ENCODE measurements around the gene BMERB1.
"Not testable (repeated sequence)": the region's sequence is repeated elsewhere in the genome, so short reads cannot be mapped to it uniquely, and the experiment has no call there.

Gene BMERB1

DNA sequence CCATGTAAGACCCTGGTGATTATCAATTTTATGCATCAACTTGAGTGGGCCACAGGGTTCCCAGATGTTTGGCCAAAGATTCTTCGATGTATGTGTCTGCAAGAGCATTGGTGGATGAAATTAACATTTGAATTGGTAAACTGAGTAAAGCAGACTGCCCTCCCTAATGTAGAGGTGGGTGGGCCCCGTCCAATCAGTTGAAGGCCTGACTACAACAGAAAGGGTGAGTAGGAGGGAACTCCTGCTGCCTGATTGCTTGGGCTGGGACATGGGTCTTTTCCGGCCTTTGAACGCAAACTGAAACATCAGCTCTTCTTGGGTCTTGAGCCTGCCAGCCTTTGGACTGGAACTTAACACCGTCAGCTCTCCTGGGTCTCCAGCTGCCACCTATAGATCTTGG, 90.6 kb downstream of the BMERB1 start:
- no peak for DNase-seq

DNA sequence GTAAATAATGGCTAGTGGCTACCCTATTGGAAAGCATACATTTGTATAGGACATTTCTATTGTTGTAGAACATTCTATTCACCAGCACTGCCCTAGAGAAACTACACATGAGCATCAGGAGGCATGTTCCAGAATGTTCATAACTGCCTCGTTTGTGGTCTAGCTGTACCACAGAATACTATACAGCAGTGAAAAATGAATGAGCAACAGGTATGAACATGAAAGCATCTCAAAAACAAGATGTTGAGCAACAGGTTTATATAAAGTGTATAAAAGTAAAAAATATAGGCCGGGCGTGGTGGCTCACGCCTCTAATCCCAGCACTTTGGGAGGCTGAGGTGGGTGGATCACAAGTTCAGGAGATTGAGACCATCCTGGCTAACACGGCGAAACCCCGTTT, 91.7 kb downstream of the BMERB1 start:
- no peak for DNase-seq

DNA sequence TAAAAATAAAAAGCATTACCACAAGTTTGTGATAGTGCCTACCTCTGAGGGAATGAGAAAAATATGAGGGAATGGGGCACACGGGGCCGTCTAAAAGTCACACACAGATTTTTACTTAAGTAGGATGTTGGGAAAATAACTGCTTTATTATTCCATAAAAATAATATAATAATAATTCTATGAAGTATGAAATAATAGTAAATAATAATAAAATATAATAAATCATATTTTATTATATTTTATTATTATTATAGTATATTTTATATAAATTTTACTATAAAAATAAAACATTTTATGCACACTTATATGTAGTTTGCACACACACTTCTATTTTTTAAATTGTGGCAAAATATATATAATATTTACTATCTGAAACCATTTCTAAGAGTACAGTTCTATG, 92.3 kb downstream of the BMERB1 start:
- DNase-seq: no peak

DNA sequence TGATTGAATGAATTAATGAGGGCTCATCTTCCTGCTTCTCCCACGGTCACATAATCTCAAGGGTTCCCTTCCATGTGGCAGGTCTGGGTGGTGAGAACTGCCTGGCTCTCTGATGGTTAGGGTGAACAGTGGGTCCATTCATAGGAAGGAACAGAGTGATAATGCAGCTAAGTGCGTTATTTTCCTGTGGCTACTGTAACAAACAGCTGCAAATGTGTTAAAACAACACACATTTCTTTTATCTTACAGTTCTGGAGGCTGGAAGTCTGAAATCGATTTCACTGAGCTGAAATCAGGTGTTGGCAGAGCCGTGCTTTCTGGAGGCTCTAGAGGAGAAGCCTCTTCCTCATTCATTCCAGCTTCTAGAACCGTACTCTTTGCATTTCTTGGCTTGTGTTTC, 95.3 kb downstream of the BMERB1 start:
- no peak for DNase-seq

DNA sequence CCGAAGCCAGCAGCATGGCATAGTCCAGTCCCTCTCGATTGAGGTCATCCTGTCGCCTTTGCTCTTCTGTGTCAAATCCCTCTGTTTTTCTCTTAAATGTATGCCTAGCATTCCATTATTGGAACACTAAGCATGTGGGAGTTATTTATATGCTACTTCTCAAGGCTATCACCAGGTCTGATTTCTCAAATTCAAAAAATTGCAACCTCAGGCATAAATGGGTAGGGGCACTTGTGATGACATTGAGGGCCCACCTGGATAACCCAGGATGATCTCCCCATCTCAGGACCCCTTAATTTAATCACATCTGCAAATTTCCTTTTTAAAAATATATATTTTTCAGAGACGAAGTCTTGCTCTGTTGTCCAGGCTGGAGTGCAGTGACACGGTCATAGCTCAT, 95.7 kb downstream of the BMERB1 start:
- no peak for DNase-seq

DNA sequence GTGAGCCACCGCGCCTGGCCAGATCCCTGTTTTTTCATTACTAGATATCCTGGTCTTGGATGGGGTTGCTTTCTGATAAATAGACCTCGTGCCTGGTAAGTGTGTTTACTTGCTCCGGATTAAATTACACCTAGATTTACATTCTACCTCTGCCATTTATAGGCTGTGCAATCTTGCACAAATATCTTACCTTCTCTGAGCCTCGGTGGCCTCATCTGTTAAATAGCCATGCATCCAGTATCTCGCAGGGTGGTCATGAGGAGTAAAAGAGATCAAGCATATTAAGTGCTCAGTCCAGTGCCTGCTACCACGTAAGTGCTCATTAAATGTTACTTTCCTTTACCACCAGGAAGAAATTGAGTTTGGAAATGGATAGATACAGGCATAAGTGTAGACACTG, 98.4 kb downstream of the BMERB1 start:
- no peak for DNase-seq

DNA sequence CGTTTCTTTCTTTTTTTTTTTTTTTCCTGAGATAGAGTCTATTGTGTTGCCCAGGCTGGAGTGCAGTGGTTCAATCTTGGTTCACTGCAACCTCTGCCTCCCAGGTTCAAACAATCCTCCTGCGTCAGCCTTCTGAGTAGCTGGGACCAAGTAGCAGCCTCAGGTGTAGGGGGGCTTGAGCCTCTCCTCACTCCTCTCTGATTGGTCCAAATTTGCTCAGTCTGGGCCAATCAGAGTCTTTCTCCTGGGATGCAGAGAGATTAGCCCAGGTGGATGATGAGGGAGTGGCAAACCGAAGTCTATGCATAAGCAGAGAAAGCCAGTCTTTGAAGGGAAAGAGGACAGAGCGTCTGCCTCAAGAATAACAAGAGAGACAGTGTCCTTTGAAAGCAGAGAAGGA, 99.0 kb downstream of the BMERB1 start:
- no peak for DNase-seq

DNA sequence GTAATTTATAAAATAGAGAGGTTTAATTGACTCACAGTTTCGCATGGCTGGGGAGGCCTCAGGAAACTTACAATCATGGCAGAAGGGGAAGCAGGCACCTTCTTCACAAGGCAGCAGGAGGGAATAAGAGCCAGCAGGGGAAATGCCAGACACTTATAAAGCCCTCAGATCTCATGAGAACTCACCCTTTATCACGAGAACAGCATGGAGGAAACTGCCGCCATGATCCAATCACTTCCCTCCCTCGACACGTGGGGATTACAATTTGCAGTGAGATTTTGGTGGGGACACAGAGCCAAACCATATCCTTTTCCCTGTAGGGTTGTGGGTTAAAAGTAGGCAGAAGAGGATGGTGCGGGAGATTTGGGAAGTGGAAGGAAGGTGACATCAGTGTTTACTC, 101.4 kb downstream of the BMERB1 start:
- DNase-seq: no peak

DNA sequence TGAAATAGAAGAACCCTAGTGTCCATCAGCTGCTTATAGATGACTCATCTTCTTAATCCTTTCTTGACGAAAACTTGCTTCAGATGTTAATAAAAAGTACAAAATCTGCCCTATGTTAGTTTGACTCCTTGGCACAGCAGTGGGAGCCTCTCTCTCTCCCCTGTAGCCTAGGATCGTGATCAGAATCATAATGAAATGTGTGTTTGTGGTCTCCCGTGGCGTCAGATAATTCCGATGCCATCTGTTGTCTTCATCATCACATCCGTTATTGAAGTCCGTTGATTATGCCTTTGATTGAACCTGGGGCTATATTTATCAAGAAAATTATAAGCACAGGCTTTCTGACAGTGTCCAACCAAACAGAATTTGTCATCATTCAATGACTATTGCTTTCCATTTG, 102.5 kb downstream of the BMERB1 start:
- no peak for DNase-seq

DNA sequence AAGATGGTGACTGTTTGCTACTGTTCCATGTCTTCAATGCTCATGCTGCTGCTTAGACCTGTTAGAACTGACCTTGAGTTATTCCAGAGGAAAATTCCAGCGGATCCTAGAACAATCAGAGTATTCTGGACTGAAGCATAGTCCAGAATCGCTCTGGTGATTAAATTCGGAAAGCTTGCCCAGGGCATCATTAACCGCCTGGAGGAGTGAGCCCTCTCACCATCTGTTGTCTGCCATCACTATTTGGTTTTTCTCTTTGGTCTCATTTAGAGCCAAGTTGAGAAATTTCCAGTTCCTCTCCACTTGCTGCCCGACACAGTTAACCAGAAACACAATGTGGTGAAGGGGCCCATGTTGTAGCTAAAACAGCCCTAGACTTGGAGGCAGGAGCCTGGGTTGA, 104.1 kb downstream of the BMERB1 start:
- DNase-seq: no peak

DNA sequence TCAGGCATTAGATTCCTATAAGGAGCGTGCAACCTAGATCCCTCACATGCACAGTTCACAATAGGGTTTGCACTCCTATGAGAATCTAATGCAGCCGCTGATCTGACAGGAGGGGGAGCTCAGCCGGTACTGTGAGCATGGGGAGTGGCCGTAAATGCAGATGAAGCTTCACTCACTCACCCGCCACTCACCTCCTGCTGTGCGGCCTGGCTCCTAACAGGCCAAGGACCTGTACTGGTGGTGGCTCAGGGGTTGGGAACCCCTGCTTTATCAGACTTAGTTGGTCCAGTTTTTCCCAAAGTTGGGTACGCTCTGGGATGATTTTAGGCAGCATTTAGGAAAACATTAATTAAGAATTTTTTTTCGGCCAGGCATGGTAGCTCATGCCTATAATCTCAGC, 104.8 kb downstream of the BMERB1 start:
- no peak for DNase-seq

DNA sequence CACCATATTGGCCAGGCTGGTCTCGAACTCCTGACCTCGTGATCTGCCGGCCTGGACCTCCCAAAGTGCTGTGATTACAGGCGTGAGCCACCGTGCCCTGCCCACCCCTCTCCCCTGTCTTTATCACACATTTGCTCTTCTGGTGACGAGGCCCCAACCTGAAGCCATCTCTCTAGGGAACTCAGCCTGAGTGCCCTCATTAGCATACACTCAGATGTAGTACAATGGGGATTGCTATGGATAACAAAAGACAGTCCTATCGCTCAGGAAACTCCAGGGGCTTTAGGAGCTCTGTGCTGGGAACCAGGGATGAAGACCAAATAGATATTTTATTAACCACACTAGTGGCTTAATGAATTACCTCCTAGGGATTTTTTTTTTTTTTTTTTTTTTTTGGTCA, 107.9 kb downstream of the BMERB1 start:
- DNase-seq: no peak

DNA sequence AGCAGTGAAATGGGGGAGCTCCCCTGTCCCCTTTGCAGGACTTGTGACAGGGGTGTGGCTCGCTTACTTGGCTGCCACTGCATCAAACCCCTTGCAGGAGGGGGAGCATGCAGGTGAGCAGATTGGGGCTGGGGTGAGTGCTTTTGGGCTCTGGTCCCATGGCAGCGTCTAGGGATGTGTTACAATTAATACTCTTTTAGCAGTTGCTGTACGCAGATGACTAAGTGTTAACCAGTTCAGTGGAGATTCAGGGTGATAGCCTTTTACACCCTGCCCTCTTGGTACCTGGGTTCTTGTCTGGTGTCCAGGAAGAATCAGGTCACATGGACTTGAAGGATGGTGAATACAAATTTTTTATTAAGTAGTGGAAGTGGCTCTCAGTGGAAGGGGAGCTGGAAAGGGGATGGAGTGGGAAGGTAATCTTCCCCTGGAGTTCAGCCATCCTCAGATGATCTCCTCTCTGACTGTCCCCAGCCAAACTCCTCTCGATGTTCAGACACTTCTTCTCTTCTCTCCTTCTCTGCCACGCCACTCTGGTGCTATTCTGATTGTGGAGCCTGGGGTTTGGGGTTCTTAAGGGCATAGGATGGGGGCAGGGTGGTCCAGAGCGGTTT, 108.5 kb downstream of the BMERB1 start:
- DNase-seq: no peak

DNA sequence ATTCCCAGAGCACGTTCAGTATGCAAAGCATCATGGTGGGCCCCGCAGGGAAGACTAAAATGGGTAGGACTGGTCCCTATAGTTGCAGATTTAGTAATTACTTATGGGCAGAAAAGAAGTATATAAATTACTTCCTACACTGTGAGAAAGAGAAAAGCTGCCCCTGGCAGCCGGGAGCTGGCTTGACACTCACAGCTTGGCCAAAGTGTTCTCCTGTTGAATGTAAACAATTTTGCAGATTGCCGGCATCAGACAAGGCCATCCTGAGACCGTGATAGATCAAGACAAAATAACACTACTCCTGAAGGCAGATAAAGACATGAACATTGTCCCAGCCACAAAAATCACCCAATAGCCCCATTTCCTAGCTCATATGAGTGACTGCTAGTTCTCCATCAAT, 110.0 kb downstream of the BMERB1 start:
- no peak for DNase-seq

DNA sequence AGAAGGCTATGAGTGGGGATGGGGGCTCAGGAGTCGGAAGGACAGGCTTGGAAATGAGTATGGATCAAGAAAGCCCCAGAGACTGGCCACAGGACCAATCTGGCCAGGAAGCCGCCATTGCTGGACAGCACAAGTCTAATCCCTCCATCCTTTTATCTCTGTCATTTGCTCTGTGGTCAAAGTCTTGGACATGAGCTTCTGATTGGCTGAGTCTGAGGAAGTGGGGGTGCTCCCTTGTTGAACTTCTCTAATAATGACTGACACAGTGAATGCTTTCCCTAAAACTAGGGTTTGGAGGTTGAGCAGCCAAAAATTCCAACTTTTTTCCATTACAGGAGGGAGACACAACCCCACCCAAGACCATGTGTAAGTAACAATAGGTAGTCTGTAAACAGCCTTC, 111.2 kb downstream of the BMERB1 start:
- no peak for DNase-seq

DNA sequence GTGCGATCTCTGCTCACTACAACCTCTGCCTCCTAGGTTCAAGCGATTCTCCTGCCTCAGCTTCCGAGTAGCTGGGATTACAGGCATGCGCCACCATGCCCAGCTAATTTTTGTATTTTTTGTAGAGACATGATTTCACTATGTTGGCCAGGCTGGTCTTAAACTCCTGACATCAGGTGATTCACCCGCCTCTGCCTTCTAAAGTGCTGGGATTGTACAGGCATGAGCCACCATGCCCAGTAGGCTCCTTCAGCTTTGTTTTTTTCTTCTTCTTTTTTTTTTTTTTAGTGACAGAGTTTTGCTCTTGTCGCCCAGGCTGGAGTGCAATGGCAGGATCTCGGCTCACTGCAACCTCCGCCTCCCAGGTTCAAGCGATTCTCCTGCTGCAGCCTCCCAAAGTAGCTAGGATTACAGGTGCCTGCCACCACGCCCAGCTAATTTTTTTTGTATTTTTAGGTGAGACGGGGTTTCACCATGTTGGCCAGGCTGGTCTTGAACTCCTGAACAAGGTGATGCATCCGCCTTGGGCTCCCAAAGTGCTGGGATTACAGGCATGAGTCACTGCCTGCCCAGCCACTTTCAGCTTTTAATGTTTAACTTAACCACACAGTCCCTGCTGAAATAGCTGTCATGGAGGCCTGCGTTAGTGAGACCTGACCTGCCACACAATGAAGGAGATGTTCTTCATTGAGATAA, 112.8 kb downstream of the BMERB1 start:
- DNase-seq: not testable (repeated sequence)

DNA sequence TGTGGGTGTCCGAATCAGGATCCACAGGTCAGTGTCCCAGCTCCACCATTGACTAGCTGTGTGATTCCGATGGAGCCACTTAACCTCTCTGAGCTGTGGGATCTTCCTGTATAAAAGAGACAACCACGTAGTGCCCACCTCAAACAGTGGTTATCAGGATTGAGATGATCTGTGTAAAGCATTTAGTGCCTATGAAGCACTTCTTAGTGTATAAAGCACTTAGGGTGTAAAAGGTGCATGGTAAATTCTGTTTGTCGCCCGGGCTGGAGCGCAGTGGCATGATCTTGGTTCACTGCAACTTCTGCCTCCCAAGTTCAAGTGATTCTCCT, 113.3 kb downstream of the BMERB1 start:
- DNase-seq: no peak

DNA sequence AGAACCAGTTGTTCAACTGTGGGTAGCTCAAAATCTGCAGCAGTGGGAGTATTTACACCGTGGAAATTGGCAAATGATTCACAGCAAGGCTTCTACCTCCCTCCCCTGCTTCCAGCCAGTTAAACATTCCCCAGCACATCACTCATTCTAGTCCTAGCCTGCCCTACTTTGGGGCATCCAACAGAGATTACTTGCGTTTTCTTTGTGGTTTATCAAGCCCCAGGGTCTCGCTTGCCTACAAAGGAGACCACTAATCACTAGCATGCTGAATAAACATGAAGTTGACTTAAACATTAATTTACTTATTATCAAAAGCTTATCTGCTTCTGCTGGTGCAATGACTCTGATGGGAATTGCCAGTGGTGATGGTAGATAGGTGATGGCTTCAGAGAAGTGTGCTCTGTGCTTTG, 114.1 kb downstream of the BMERB1 start:
- no peak for DNase-seq

DNA sequence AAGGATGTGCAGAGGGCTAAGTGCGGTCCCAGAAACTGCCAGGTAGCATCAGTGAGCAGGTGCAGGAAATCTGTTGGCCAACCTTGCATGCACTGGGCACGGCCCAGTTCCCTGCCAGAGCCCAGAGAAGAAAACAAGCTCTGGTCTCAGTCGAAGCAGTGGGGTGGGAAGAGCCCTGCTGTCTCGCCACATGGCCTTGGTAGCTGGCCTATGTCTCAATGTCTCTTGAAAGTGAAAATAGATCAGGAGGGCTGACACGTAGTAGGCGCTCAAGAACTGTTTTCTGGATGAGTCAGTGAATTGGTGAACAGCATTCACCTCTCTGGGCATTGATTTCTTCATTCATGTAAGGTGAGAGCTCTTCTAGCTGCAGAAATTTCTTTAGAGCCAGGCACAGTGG, 118.1 kb downstream of the BMERB1 start:
- DNase-seq: no peak

DNA sequence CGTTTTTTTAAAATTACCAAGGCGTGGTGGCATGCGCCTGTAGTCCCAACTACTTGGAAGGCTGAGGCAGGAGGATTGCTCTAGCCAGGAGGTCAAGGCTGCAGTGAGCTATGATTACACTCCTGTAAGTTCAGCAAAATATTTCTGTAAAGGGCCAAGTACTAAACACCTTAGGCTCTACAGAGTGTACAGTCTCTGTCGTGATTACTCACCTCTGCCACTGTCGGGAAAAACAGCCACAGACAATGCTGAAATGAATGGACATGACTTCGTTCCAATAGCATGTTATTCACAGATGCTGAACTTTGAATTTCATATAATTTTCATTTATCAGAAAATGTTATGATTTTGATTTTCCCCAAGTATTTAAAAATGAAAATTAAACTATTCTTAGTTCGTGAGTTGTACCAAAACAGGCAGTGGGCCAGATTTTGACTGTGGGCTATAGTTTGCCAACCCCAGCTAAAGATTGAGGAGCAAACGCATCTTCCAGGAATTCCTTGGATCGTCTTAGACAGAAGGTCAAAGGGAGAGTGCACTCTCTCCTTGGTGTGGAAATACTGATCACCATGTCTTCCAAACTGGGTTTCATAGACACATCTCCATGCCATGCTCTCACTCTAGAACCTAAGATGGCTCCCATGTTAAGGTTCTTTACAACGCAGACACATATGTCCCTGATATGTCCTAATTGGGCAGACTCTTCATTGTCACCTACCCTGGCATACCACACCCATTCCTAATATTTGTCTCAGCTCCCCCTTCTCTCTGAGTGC, 119.1 kb downstream of the BMERB1 start:
- no peak for DNase-seq

DNA sequence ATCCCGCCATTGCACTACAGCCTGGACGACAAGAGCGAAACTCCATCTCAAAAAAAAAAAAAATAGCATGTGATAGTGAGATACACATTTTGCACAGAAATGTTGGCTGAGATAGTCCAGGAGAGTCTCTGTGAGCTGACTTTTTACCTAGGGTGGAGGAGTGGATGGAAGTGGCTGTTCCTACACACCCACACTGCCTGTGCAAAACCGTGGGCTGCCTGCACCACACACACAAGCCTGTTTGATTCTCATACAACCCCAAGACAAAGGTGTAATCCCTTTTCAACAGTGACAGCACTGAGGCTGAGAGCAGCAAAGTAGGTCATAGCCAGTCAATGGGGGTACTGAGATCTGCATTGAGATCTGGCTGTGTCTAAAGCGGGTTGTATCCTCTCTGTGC, 121.7 kb downstream of the BMERB1 start:
- no peak for DNase-seq

DNA sequence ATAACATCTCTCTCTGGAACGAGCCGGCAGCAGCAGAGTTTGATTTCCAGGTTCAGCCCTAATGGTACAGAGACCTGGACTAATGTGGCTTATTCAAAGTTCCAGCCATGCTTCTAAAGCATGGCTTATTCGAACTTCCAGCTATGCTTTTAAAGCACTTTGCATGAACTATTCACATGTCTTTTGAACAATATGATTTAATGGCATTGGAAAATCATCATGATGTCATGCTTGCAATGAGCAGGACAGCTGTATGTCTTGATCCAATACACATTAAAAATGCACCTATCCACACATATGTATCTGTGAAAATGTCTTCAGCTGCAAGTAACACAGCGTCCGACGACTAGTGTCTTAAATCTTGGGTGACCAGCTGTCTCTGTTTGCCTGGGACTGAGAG, 122.9 kb downstream of the BMERB1 start:
- no peak for DNase-seq

DNA sequence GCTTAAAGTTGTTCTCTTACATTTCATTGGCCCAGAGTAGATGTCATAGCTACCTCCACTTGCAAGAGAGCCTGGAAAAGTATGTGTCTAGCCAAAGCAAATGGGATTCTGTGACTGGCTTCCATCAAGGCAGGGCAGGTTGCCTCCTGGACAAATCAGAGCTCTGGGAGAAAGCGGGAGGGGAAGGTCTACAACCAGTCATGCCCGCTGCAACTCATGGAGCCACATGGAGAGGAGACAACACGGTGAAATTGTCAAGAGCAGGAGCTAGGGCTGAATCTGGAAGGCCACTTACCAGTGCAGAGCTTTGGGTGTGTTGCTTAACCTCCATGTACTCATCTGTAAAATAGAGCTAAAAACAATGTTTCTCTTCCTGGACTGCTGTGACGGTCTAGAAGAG, 124.8 kb downstream of the BMERB1 start:
- DNase-seq: no peak

DNA sequence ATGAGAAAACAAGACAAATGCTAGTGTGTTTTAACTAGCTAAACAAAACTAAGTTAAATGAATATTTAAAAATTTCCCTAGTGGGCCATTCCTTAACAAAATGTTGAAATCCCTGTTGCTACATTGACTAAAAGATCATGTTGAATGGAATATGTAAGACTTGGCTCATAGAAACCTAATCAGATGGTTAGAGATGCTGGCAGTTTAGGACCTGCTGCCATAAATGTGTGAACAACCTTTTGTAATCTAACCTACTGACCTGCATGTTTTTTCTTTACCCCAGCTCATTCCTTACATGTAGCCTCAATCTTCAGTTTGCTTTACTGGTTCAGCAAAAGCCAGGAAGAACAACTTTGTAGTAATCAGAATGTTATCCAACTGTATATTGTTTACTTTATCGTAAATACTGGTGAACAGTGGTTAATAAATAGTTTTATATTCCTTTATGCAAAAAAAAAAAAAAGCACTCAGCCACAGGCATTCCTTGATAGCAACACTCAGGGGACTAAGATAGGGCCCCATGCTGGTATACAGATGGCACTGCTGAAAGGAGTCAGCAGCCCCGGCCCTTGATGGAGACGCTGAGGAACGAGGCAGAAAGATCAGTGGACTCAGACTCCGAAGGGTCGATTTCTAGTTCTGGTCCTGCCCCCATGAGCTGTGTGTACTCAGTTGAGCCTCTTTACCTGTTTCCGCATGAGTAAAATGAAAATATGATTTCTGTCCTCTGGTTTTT, 130.4 kb downstream of the BMERB1 start:
- DNase-seq: no peak

Measured in CD4-positive, alpha-beta T cell treated with Interferon gamma for 1 hour (primary cell).